T-helper 1 cell (primary cell): ENCODE measurements around the gene PMM2.
"Not testable (repeated sequence)": the region's sequence is repeated elsewhere in the genome, so short reads cannot be mapped to it uniquely, and the experiment has no call there.

Experiments used
- DNase-seq, 5 donors: peaks; one replicate each; pipeline ENCODE4 v3.0.0-alpha.2; 2012 to 2020

Gene PMM2

DNA sequence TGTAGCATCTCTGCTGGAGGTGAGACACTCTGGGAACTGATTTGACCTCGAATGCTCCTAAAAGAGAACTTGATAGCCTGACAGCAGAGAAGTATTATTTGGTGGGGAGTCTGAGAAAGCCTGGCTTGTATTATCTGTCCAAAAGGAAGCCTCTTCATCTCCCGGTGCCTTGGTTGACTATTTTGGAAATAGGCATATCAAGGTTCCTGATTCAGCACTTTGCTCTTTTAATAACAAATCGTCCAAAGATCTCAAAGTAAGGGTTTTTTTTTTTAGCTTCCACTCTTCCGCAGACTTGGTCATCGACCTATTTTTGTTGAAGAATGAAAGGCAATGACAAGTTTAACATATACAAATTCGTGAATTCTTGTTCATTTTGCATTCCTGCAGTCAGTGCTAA, 15.0 kb upstream of the PMM2 start:
- DNase-seq, result no peak

DNA sequence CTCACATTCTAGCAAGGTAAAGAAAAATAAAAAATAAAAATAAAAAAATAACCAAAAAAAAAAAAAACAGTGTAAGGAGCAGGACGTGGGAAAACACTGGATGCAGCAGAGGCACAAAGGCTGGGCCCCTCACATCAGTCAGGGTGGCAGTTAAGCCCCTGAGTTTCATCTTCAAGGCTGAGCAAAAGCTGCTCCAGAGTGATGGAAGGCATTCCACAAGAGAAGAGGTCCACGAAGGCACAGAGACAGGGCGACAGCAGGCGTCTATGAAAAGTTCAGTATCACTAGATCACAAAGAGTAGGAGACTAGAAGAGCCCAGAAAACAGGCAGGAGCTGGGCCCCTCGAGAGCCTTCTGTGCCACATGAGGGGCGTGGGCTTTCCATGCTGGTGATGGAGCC, 12.2 kb upstream of the PMM2 start:
- no peak for DNase-seq

DNA sequence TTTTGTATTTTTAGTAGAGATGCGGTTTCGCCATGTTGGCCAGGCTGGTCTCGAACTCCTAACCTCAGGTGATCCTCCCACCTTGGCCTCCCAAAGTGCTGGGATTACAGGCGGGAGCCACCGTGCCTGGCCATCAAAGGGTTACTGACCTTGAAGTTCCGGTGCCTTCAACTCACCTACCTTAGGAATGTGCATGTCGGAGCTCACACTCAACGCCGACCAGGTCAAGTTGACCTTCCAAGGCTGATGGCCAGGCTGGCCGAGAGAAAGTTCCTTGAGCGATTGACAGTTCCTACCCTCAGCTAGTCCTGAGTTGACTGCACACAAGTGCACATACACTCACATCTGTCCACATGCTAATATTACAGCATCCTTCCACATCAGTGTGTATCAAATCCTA, 11.3 kb upstream of the PMM2 start:
- DNase-seq, result not testable (repeated sequence)

DNA sequence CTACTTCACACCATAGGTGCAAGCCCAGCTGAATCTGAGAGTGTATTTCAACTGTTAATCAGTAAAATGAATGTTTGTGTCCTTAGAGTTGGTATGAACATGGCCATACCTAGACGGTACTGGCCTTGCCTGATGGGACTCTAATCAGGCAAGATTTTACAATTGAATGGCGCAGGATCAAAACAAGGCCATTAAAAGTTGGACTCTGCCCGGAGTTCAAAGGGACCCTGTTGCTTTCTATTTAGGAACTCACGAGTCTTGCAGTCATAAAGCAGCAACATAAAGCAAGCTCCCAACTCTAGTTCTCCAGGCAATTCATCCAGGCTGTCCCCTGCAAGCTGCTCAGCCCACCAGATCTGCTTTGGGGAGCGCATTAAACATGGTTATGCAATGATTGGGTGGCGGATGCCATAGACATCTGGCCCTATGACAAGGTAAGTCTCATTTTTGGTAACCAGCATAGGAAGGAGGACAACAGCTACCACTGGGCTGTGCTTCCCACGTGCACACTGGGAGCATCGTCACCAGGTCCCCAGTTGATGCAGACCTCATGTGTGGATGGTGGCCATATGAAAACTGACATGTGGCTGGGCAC, 9.0 kb upstream of the PMM2 start:
- DNase-seq, result no peak

DNA sequence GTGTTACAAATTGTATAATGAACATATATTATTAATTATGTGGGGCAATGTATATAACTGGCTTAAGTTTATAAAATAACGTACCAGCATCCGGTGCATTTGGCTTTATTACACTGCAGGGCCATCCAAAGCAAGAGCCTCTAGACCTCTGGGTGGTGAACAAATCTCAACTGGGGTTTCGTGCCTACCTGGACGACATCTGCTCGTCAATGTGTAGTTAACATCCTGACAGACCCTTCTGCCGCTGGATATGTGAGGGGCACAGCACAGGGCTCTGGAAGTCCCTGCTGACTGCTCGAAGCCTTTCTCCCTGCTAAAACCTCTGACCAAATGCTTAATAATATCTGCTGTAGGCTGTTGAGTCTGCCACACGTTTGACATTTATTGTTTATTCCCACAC, 2.5 kb upstream of the PMM2 start:
- DNase-seq, result no peak

DNA sequence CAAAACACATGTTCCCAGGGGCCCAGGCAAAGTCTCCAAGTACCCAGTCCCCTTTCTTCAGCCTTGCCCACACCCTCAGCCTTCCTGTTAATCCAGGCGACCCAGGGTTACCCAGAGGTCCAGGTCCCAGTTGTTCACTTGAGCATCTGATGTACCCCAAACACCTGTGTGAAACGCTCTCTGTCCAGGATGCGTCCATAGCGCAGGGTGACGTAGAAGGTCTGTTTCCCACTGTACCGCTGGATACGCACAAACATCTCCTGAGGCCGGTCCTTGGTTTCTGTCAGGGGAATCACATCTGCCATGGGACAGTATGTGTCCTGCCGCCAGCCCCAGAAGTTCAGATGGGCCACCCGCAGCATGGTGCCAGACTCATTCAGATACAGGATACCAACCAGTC, 1.8 kb upstream of the PMM2 start:
- no peak for DNase-seq

DNA sequence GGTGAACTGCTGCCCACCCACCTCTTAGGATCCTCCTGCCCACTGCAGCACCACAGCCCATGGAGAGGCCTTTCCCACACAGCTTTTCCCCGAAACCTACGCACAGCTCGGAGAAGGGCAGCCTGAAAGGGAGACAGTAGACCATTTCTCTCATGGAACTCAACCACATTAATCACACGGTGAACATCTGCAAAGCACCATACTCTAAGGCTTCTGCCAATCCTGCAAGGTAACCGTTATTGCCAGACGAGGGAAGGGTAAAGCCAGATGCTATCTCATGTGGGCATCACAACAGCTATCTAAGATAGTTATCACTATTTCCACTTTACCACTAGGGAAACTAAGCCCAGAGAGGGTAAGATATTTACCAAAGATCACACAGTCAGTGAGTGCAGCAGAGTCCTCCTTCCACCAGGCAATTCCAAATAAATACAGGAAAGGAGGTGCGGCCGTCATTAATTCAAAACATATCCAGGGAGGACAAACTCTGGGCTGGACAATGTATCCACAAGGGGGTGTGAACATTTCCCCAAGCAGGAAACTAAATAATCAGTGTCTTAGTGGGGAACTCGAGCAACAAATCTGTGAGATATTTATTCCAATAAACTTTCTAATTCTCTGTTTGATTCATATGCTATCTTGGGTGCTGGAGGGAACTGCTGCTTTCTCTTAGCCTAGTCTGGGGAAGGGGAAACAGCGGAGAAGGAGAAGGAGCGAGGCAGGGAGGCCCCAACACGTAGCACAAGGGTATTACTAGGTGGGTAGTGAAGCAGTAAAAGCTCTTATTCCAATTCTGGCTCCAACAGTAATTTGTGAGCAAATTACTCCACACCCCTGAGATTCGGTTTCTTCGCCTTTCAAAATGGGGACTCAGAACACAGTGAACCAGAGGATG, 923 bp upstream of the PMM2 start:
- no peak for DNase-seq

DNA sequence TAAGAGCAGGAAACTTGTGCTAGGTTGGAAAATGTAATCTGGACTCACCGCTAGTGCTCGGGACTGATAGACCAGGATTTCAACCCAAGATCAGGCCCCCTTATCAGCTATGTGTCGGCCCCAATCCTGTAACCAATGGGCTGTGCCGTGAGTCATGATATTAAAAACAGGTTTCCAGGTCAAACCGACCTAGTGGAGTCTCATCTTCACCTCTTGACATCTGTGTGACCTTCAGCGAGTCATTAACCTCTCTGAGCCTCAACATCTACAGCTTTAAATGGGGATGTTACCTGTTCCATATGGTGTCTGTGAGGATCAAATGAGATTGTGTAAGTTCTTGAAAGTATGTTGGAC, 512 bp downstream of the PMM2 start:
- no peak for DNase-seq

DNA sequence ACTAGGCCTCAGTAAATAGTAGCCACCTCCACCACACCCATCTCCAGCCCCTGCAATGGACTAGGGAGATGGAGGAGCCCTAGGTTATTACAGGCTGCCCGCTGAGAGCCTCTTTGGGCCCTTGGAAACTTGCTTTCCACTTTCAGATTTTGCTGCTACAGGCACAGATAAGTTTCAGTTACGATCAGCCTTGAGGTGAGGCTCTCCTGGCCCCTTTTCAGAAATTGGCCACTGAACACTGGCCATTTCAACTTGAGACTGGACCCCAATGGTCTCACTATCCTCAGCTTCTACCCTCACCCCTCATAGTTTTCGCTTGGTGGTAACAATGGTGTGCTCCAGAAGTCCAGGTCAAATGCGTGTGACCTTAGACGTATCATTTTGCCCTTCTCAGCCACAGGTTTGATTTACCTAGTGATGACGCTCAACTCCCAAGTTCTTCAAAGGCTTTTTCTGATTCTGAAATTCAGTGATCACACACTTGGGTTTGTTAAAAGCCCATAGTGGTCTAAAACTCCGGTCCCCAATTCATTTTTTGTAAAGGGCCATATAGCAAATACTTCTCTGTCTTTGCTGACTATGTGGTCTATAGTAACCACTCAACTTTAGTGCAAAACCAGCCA, 1.0 kb downstream of the PMM2 start:
- peak in 1 of 5 donors; percentile 5 for DNase-seq

DNA sequence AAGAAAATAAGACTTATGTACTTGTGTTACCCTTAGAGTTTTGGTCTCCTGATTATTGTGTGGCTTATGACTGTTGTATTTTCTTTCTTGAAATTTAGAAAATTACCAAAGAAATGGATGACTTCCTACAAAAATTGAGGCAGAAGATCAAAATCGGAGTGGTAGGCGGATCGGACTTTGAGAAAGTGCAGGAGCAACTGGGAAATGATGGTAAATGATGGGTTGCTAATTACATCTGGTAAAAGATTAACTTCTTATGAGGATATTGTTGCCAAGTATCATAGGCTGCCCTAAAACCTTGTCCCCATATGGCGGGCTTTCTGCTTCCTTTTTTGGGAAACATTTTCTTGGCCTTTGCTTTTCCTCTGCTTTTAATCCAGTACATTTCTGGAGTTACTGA, 4.1 kb downstream of the PMM2 start:
- no peak for DNase-seq

DNA sequence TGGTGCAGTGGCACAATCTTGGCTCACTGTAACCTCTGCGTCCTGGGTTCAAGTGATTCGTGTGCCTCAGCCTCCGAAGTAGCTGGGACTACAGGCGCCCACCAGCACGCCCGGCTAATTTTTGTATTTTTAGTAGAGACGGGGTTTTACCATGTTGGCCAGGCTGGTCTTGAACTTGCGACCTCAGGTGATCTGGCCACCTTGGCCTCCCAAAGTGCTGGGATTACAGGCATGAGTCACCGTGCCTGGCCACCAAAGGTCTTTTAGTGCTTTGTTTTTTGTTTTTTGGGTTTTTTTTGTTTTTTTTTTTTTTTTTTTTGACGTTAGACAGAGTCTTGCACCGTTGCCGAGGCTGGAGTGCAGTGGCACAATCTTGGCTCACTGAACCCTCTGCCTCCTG, 6.1 kb downstream of the PMM2 start:
- DNase-seq, result not testable (repeated sequence)

DNA sequence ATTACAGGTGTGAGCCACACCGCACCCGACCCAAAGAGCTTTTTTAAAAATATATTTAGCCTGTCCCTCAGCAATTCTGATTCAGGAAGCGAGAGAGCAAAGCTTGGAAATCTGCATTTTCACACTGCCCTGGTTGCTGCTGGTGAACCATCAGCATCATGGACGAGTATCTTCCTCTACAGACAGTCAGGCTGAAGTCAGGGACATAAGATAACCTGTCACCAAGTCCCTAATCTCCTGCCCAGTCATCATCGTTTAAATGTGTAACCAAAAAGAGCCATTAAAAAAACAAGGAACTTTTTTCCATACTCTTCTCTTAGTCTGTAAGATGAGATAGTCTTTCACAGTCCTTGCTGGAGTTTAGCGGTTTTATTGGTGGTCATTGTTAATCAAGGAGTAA, 6.7 kb downstream of the PMM2 start:
- DNase-seq, result no peak

DNA sequence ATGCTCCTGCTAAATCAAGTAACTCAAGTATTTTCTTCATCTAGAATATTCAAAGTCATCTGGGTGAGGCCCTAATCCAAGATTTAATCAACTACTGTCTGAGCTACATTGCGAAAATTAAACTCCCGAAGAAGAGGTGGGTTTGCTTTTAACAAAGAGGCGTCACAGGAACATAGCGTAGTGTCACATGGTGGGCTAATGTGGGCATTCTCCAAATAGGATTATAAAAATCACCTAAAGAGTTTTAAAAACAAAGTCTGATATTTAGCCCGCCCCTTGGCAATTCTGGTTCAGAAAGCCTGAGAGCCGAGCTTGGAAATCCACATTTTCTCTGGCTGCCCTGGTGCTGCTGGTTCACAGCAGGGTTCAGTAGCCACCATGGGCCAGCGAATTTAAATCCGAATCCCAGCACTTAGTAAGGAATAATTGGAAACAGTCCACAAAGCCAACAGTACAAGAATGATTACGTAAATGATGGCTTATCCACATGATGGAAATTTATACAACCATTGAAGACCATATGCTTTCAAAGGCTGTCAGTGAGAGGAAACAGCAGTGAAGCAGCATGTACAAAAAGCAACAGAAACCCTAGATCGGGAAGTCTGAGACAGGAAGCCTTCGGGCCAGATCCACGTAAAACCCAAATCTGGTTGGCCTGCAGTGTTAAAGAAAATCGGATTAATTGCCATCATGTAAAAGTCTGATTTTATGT, 8.8 kb downstream of the PMM2 start:
- DNase-seq, result no peak

DNA sequence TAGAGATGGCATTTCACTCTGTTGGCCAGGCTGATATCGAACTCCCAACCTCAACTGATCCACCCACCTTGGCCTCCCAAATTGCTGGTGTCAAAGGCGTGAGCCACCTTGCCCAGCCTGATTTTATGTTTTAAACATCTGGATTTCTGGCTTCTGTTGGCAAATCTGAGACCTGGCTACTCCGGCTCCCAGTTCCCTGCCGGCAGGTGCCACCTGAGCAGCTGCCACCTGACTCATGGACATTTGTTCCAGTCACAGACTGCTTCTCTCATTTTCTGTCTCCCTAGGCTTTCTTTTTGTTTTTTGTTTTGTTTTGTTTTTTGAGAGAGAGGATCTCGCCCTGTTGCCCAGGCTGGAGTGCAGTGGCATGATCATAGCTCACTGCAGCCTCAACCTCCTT, 9.6 kb downstream of the PMM2 start:
- DNase-seq, result no peak

DNA sequence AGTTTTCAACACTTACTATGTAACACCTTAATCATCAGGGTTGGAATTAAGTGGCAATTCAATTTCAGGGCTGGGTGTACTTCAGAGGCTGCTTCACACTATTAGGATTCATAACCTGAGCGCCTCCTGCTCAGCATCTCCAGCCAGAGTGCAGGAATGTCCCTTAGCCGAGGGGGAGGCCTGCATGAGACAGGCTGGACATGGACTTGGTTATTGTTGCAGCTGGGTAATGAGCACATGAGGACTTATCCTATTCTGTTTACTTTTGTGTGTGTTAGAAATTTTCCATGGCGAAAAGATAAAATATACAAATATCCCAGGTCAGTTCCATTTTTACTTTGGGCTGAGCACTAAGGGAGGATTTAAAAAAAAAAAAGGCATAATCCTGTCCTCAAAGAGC, 10.4 kb downstream of the PMM2 start:
- no peak for DNase-seq

DNA sequence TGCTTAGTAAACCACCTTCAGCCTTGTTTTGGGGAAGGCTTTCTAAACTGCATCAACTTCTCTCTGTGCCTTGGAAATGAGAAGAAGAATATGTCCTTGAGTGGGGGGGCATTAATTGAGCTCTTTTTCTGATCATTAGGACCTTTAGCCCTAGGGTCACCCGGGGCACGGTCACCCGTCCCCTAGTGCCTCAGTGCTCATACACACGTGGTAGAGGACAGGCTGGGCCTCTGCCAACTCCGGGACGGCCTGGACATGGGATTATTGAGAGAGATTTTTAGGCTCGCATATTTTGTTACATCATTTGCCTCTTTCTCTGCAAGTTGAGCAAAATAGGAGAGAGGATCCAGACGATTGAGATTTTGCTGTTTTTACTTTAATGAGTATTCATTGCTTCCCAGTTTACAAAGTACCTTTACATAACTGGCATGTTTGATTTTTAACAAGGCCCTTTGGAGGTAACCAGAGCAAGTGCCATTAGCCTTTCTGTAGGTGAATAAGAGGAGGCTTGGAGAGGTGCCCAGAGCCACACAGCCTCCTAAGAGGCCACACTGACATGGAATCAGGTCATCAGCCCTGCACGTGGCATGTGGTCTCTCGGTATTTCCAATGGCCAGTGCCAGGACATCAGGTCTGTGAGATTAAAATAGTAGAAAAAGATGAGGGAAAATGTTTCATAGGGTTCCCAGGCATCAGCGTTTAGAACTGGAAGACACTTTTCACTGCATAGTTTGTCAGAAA, 11.1 kb downstream of the PMM2 start:
- DNase-seq, result no peak

DNA sequence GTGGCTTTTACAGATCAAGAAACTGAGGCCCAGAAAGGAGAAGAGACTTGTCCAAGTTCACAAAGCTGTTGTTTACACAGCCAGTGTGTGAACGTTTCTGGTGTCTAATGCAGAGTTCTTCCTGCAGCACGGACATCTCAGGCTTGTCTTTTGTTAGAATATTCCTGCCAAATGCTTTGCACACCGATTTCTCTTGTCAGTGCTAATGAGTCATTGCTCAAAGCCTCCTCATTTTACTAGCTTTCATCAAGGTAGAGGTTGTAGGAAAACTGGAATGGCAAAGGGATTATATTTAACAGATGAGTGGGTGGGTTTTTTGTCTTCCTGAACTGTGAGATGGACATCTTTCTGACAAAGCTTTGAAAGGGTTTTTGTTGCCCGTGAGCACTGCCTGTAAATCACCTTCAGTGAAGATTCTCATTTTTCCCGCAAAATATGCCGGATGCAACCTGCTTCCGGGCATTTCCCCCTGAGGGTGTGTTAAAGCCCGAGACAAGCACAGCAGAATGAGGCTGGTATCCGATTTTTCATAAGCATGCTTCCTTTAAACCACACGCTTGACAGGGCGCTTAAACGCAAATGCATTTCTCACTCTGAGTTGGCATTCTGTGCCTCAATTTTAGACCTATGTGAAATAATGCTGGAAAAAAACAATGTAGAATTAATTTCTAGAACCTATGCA, 14.7 kb downstream of the PMM2 start:
- DNase-seq, result no peak

DNA sequence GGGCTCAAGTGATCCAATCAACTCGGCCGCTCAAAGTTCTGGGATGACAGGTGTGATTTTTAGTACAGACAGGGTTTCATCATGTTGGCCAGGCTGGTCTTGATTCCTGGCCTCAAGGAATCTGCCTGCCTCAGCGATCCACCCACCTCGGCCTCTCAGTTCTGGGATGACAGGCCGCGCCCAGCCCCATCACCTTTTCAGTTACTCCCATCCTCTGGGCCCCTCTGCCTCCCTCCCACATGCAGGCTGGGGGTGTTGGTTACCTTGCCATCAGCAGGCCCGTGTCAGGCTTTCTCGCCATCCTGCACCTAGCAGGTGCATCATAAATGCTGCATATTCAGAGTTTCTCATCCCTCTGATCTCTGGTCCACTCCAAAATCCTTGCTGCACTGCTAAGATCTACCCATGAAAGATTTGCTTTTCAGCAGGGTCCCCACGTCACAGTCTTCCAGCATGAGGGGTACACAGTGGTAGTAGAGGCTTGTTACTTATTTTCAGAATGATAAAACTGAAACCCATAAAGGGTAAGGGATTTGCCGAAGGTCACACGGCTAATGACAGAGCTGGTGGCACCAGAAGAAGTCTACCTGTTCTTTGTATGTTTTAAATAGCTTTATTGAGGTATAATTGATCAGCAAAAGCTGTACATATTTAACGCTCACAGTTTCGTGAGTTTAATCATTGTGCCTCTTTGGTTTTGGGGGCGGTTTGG, 16.6 kb downstream of the PMM2 start:
- DNase-seq, result no peak

DNA sequence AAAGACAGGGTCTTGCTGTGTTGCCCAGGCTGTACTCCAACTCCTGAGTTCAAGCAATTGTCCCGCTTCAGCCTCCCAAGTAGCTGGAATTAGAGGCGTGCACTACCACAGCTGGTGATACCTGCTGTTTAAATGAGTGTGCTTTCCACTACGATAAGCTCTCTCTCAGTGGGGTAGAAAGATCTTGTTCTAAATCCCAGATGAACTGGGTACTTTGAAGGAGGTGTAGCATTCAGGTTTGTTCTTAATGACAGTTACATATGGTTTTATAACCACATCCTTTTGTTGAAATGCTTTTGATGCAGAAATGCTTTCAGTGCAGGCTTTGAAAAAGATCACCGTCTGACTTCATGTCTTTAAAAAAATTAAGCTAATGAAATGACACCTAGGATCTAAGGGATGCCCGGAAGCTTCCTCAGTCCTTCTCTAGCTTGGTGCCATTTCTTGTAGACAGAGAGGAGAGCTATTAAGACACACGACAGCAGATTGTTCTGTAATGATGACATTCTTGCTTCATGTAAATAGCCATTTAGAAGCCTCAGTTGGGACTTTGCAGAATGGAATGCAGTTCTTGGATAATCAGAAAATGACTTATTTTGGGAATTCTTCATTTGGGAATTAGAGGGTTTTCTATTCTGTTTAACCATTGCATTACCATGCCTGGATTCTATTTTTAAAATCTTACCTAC, 19.5 kb downstream of the PMM2 start:
- DNase-seq, result peak in 1 of 5 donors; percentile 71

DNA sequence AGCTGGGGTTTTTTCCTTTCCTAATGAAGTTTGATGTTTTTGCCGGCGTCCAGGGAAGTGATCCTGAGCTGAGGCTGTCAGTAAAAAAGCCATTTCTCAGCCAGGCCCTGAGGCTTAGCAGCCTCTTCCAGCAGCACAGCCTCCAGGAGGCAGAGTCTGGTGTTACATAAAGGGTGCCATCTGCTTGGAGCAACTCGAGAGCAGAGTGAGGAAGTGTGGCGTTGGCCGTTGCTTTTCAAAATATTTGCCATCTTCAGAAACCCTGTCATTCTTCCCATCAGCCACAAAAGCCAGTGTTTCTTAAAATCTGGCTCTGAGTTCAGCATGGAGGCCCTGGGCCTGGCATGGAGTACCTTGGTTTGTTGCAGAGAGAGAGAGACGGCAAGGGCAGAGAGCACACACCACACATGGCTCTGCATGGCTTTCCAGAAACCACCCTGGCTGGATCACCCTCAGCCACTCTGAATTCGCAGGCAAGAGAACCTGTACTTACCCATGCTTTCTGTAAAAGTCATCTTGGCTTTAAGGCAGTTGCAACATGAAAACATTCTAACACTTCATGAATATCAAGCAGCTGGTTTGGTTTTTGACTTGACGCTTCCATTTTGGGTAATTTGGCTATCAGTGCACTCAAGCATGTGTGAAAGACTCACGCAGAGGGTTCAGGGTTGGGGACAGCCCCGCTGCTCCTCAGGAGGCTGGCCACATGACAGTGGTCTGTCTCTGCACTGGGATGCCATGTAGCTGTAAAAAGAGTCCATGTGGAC, 21.0 kb downstream of the PMM2 start:
- DNase-seq, result no peak
